Measurements from ENCODE around the gene ZFP36L1. TPM values are rescaled to one million over a fixed set of nuclear protein-coding genes. Genes with fewer than 3 reads are reported as not detected.

ZFP36L1 gene
- total RNA-seq, 1 experiment from 2014 or later: 304 TPM

DNA sequence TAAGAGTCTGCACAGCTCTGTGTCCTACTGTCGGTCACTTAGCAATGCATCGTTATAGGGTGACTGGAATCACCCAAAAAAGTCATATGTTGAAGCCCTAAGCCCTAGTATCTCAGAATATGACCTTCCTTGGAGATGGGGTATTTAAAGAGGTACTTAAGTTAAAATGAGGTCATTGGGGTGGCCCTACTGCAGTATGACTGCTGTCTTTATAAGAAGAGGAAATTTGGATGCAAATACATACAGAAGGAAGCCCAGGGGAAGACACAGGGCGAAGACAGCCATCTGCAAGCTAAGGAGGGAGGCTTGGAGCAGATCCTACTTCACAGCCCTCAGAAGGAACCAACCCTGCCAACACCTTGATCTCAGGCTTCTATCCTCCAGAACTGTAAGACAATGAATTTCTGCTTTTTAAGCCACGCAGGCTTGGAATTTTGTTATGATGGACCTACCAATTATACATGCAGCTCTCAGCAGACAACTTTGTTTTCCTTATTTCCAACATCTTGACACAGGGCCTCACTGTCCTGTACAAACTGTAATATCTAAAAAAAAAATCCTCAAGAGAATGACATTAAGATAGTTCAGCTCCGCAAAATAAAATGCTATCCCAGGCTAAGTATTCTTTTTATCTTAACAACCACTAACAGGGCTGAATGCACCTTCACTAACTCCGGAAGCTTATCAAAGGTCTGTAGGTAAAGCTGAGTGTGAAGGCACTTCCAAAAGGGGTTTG lies 40.4 kb downstream of the ZFP36L1 start:
- no peak overlapping the region for H3K9ac ChIP-seq (ENCODE audit: low read length)
- ATAC-seq (no peak), DNase-seq (ENCODE audit: low read depth, low spot score) (no peak)
- no TSS peak for BruUV-seq (replicated peaks)
- no peaks in the 10 kb centered on the region for H3K9me3 ChIP-seq (ENCODE audit: control insufficient read depth in 1 of 2, insufficient read depth in 1 of 2, low read depth in 1 of 2, low read length in 2 of 2)
- intact Hi-C loops (cut with micrococcal nuclease): no loop called here
- H2AFZ ChIP-seq (ENCODE audit: low read depth, low read length, poor library complexity, severe bottlenecking): no peak overlapping the region
- no peaks in the 10 kb centered on the region for H3K27me3 ChIP-seq (ENCODE audit: insufficient read depth, low read length)
- ChIA-PET RAD21 (ENCODE audit: low non-redundant PET in 1 of 2, low total read pairs in 2 of 2, uncharacterized antibody in 2 of 2, unreplicated experiment in 2 of 2) (no interaction called here), CTCF (no interaction called here), POLR2A (no interaction called here)
- H3K4me3 ChIP-seq (replicated peaks in 1 of 2; ENCODE audit: low read depth in 1 of 2, low read length in 2 of 2): no peak overlapping the region
- H3K4me2 ChIP-seq (ENCODE audit: low read length): no peak overlapping the region
- H3K36me3 ChIP-seq (ENCODE audit: control insufficient read depth in 1 of 2, insufficient read depth in 2 of 2, low read length in 2 of 2): no peaks in the 10 kb centered on the region
- H4K20me1 ChIP-seq (ENCODE audit: insufficient read depth): no peaks in the 10 kb centered on the region
- H3K27ac ChIP-seq (ENCODE audit: low read depth, low read length): no peak overlapping the region
- H3K9me2 ChIP-seq (ENCODE audit: insufficient read depth): no peaks in the 10 kb centered on the region
- no peak for TF ChIP-seq EGR1 (IDR thresholded peaks at IDR 0.05; ENCODE audit: low read depth)
- no peak for TF ChIP-seq CBX3 (IDR thresholded peaks at IDR 0.05; ENCODE audit: low read depth)
- no peak for TF ChIP-seq FOSL1 (IDR thresholded peaks at IDR 0.05; ENCODE audit: low read depth)
- TF ChIP-seq YY1 (IDR thresholded peaks at IDR 0.05; ENCODE audit: extremely low read depth, insufficient replicate concordance, low read depth, low read length): no peak
- TF ChIP-seq ELF1 (IDR thresholded peaks at IDR 0.05; ENCODE audit: borderline replicate concordance, low read depth): no peak
- no peak for TF ChIP-seq TCF7L2 (IDR thresholded peaks at IDR 0.05; ENCODE audit: borderline replicate concordance, extremely low read depth, insufficient read depth, insufficient read length)
- TF ChIP-seq CEBPB (IDR thresholded peaks at IDR 0.05; ENCODE audit: low read depth): no peak
- no peak for TF ChIP-seq POLR2AphosphoS5 (IDR thresholded peaks at IDR 0.05; ENCODE audit: low read depth, low read length)
- no peak for TF ChIP-seq ZNF274 (IDR thresholded peaks at IDR 0.05; ENCODE audit: low read depth, low read length)
- TF ChIP-seq ZFX (IDR thresholded peaks at IDR 0.05): no peak
- no peak for TF ChIP-seq POLR2A (IDR thresholded peaks at IDR 0.05; ENCODE audit: borderline replicate concordance, extremely low read depth, insufficient read depth, insufficient read length)
- TF ChIP-seq, protein P1, sequence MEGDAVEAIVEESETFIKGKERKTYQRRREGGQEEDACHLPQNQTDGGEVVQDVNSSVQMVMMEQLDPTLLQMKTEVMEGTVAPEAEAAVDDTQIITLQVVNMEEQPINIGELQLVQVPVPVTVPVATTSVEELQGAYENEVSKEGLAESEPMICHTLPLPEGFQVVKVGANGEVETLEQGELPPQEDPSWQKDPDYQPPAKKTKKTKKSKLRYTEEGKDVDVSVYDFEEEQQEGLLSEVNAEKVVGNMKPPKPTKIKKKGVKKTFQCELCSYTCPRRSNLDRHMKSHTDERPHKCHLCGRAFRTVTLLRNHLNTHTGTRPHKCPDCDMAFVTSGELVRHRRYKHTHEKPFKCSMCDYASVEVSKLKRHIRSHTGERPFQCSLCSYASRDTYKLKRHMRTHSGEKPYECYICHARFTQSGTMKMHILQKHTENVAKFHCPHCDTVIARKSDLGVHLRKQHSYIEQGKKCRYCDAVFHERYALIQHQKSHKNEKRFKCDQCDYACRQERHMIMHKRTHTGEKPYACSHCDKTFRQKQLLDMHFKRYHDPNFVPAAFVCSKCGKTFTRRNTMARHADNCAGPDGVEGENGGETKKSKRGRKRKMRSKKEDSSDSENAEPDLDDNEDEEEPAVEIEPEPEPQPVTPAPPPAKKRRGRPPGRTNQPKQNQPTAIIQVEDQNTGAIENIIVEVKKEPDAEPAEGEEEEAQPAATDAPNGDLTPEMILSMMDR (IDR thresholded peaks at IDR 0.05 in 2 of 3, conservative IDR thresholded peaks at IDR 0.05 in 1 of 3; ENCODE audit: borderline replicate concordance in 1 of 3, insufficient read depth in 1 of 3, low read depth in 2 of 3, low read length in 2 of 3): no peak
- no peak for TF ChIP-seq JUND (IDR thresholded peaks at IDR 0.05)
- TF ChIP-seq MAX (IDR thresholded peaks at IDR 0.05): no peak
- TF ChIP-seq EZH2 (IDR thresholded peaks at IDR 0.05): no peak
- no peak for TF ChIP-seq REST (IDR thresholded peaks at IDR 0.05; ENCODE audit: low read depth)
- no peak for TF ChIP-seq SIN3A (IDR thresholded peaks at IDR 0.05; ENCODE audit: low read depth)
- H3K4me1 ChIP-seq (ENCODE audit: control insufficient read depth in 1 of 2, insufficient read depth in 2 of 2, low read length in 2 of 2): peaks cover 8 to 9% of the 10 kb centered on the region in 2 experiments; a peak in 2 of 4 replicates
- no peaks in the 10 kb centered on the region for H3K79me2 ChIP-seq (ENCODE audit: insufficient read depth, low read length)
